GM04503 (cell line): ENCODE data around the gene PLXNC1.

Experiments
- DNase-seq: peaks from one replicate; pipeline ENCODE4 v3.0.0-alpha.2; 2012; ENCODE audit warnings: low read depth

Gene PLXNC1

GRCh38 chr12:94204499-94205247 lies 56.3 kb downstream of the PLXNC1 start:
- DNase-seq = no peak

DNA sequence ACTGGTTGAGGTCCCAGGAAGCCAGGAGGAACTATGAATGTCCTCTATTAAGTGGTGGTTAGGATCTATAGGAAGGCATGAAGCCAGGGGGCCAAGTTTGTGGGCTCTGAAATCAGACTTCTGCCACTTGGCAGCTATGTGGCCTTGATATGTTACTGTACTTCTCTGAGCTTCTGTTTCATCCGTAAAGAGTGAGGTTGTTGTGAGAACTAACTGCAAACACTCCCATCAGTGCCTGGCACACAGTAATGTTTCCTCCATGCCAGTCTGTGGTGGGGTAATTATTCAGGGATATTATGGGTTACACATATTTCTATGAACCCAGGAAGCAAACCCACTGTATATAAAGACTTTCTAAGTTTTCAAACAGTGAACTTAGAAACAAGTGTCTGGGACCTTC lies 57.4 kb downstream of the PLXNC1 start:
- no peak for DNase-seq

GRCh38 chr12:94206886-94207285 lies 58.5 kb downstream of the PLXNC1 start:
- DNase-seq = no peak

DNA sequence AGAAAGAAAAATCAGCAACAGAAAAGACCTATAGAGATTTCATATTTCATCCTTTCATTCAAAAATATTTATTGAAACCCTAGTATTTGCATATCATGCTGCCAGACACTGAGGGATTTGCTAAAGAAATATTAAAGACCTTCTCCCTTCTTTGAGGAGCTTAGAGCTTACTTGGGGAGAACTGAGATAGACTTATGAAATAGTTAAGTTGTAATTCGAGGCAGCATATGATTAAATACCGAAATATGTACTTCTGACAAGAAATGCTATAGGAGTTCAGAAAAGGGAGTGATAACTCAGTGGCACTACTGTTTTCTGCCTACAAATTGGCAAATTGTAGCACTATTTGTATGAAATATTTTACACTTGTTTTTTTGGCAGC lies 59.1 kb downstream of the PLXNC1 start:
- DNase-seq = no peak

DNA sequence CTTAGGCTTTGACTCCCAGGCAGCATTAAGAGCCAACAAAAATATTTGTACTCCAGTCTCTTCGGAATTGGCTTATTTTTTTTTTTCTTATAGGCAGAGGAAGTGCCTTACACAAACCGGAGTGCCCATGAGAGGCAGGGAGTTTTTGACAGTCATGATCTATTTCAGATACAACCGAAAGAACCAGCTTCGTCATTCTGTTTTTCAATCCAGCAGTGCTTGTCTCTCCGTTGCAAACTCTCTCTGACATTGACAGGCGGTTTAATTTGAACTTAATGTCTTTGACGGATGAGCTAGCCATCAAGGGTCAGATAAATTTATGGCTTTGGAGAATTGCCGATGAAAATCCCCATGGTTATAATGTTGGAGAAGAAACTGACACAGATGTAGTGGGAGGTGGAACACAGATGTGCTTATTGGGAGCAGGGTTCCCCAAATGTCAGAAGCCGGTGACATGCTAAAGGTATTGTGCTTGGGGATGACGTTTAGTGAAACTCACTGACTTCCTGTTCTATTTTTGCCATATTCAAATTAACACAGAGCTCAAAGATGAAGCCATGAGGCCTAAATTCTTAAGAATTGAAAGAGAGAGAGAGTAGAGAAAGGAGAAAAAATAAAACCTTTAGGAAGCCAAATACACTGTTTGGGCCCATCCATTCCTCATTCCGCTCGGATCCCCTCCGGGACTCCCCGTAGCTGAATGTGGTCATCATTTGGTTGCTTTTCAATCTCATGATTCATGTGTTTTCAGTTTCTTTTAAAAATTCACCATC lies 59.7 kb downstream of the PLXNC1 start:
- no peak for DNase-seq

- no peak for DNase-seq
These were observed 60.2 kb downstream of the PLXNC1 start for GRCh38 chr12:94208622-94208966.

GRCh38 chr12:94209240-94209639 lies 60.9 kb downstream of the PLXNC1 start:
- DNase-seq = no peak

DNA sequence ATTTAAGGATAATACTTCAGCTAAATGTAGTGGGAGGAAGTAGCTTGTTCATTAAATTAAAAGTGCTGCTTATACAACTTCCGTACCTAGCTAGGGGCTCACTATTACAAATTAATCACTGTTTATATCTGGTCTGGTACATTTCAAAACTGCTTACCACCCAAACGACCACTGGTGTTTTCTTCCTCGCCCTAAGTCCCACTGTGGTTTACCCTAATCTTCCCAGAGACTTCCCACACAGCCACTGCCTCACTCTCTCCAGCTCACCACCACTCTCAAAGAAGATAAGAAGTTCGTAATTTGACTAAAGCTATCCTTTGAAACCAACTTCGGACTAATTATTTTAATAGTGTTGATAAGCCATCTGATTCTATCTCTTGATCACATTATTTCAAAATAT lies 62.6 kb downstream of the PLXNC1 start:
- DNase-seq = no peak

GRCh38 chr12:94218233-94218632 lies 69.9 kb downstream of the PLXNC1 start:
- no peak for DNase-seq

DNA sequence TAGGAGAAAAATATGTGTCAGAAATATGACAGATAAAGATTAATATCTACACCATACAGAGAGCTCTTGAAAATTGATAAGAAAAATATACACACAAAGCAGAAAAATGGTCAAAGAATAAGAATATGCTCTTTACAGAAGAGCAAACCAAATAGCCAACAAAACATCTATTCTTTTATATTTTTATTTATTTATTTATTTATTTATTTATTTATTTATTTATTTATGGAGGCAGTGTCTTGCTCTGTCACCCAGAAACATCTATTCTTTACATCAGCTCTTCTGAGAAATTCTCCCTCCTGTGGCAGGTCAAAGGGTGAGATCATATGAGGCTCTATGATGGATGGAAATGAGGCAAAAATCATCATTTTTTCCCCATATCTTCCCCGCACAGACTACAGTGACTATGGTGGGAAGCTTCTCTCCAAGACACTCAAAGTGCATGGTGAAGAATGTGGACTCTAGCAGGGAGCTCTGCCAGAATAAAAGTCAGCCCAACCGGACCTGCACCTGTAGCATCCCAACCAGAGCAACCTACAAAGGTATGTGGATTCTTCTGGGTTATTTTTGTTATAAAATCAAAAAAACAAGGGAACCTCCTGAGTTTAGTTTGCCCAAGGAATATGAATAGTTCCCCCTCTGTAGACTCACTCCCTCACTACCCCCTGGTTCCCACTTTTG lies 71.4 kb downstream of the PLXNC1 start:
- DNase-seq = no peak

DNA sequence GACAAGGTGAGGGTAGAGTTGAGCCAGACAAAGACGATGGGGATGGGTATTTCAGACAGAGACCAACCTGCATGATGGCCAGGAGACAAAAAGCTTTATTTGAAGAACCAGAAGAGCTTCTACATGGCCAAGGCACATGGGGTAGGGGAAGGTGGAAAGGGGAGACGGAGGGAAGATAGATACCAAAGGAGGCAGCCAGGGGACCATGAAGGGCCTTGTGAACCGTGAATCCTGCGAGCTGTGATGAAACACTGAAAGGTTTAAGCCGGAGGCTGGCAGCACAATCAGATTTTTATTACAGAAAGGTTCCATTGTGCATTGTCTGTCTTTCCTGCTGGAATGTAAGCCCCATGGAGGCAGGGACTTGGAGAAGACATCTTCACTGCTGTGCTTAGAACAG lies 72.4 kb downstream of the PLXNC1 start:
- no peak for DNase-seq

DNA sequence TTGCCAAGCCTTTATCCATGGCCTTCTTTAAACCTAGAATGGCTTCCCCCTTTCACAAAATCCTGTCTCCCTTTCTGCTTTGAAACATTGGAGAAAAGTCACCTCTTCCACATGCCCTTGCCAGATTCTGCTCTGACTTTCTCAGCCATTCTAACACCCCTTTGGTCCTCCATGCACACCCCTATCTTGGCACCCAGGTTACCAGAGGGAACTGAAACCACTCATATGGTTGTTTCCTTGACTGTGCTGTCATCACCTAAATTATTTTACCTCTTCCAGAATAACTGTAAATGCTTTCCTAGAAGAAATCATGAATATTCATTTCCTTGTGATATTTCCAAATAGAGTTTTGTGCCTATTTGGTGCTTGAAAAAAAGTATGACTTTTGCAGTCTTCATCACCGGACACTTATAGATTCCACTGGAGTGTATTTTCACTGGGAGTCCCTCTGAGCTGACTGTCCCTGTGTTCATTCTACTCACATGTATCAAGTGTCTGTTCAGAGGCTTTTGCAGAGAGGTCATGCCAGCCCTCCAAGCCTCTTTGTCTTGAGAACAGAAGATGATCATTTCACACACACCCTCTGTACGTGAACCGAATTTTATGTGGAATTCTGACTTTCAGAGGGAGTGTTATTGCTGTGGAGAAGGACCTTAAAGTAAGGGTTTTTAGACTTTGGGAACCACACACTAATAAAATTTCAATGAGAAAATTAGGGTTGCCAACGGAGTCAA lies 74.1 kb downstream of the PLXNC1 start:
- no peak for DNase-seq

DNA sequence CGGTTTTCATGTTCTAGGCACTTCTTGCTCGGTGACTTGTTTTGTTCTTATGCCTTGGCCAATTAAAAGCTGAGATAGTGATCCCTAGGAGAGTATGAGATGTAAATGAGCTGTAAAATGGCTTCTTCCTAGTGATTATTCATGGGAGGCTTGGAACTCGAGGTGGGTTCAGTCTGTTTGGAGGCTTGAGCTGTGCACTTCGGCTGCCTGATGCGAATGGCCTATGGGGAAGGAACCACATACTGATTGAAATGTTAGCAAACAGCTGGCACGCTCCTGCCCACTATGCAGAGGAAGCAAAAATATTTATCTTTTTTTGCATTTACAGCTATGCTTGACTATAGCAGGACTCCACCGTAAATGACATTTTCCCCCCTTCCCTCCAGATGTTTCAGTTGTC lies 75.5 kb downstream of the PLXNC1 start:
- no peak for DNase-seq

- DNase-seq = no peak
These were observed 77.1 kb downstream of the PLXNC1 start for GRCh38 chr12:94225506-94225905.

GRCh38 chr12:94225947-94226630 lies 77.7 kb downstream of the PLXNC1 start:
- DNase-seq = no peak

DNA sequence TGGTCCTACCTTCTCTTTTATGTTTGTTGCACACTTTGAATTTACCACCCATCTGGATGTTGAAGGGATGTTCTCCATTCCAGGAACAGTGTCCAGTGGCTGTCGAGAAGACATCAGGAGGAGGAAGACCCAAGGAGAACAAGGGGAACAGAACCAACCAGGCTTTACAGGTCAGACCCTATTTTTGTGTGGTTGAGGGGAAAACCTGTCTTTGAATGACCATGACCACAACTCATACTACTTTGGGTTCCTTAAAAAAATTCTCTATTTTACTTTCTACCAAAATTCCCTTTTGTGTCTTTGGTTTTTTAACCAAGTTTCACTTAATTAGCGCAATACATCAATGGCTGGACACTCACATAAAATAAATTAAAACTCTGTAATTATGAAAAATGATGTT lies 78.7 kb downstream of the PLXNC1 start:
- no peak for DNase-seq

GRCh38 chr12:94228488-94228907 lies 80.1 kb downstream of the PLXNC1 start:
- no peak for DNase-seq

DNA sequence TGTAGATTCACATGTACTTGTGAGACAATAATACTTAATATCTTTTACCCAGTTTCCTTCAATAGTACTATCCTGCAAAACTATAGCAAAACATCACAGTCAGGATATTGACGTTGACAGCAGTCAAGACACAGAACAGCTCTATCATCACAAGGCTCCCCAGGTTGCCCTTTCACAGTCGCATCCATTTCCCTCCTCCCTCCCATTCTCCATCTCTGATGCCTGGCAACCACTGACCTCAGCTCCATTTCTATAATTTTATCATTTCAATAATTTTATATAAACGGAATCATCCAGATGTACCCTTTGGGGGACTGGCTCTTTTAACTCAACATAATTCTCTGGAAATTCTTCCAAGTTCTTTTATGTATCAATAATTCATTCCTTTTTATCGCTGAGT lies 81.5 kb downstream of the PLXNC1 start:
- DNase-seq = no peak

DNA sequence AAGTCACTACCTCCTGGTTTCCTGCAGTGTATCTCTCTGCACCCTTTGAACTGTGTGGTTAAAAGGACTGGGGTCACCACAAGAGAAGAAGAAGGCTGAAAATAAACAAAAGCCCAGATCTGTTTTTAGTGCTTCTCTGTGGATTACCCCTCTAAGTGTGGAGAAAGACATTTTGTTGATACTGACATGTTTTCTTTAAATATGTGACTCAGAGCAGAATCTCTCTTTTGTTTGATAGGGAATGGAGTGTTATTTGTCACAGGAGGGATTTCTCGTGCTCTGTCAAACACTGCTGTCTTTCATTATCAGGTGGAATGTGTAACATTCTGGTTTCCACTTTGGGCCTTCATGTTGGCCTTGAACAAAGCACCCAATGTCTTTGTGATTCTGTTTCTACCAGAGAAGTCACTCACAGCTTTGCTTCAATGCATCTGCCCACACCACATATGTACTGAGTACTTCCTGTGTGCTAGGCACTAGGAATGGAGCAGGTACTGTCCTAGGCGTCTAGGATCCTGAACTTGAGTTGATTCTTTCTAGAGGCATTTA lies 82.1 kb downstream of the PLXNC1 start:
- no peak for DNase-seq

DNA sequence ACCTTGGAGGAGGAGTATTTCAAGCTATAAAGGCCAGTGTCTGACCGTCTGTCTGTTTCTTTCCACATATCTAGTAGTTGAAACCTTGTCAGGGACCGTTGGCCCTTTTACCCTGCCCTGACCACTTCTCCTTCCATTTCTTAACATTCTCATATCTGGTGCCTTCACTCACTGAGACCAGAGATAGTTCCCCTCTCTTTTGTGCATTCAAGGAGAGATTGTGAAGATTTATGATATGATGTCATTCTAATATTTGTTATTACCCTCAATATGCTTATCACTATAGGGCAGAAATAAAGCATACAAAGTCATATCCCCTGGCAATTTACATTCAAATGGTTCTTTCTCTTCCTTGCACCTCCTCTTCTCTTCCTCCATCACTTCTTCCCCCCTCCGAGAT lies 83.3 kb downstream of the PLXNC1 start:
- no peak for DNase-seq

- DNase-seq = no peak
These were observed 87.5 kb downstream of the PLXNC1 start for GRCh38 chr12:94235848-94236247.
